A549 (cell line): ENCODE measurements around the gene GALR3.

ENCODE experiments used
- CEBPB ChIP-seq, 2 experiments: fragments of >200 bp in 1 of 2; sonication (Bioruptor Twin) in 1 of 2; formaldehyde crosslinking in 1 of 2; IDR thresholded peaks; 2 replicates each; pipeline ENCODE4 v1.6.1; 2012 to 2016
- CHD2 ChIP-seq: fragments of 150-350 bp; IDR thresholded peaks from 2 replicates; pipeline ENCODE4 v1.6.1; 2014; ENCODE audit warnings: low read length; ENCODE audit not compliant: partially characterized antibody
- JUN ChIP-seq, 2 experiments: fragments of >200 bp; sonication (Bioruptor Twin); formaldehyde crosslinking; IDR thresholded peaks; 2 replicates in 1 of 2; 3 replicates in 1 of 2; pipeline ENCODE4 v1.6.1; 2016 to 2017
- JUNB ChIP-seq: fragments of >200 bp; sonication (Bioruptor Twin); formaldehyde crosslinking; IDR thresholded peaks from 2 replicates; pipeline ENCODE4 v1.6.1; 2016
- NFE2L2 ChIP-seq: fragments of 150-350 bp; conservative IDR thresholded peaks from 2 replicates; pipeline ENCODE4 v1.6.1; 2014; ENCODE audit warnings: low read length
- NR3C1 ChIP-seq: fragments of >200 bp; sonication (Bioruptor Twin); formaldehyde crosslinking; IDR thresholded peaks from 3 replicates; pipeline ENCODE4 v1.6.1; 2017
- POLR2A ChIP-seq: IDR thresholded peaks from 2 replicates; pipeline ENCODE4 v1.6.1; 2012; ENCODE audit warnings: mild to moderate bottlenecking, low read length
- RCOR1 ChIP-seq: fragments of 150-350 bp; IDR thresholded peaks from 2 replicates; pipeline ENCODE4 v1.6.1; 2014; ENCODE audit warnings: antibody characterized with exemption, low read length, low read depth
- ZFP36 ChIP-seq: fragments of 450-650 bp; IDR thresholded peaks from 2 replicates; pipeline ENCODE4 v1.6.1; 2014; ENCODE audit warnings: borderline replicate concordance; ENCODE audit not compliant: partially characterized antibody
- TF ChIP-seq, protein P1 (sequence below): IDR thresholded peaks from 2 replicates; pipeline ENCODE4 v1.6.1; 2012
- TF ChIP-seq, protein P2 (sequence below): fragments of >200 bp; sonication (Bioruptor Twin); formaldehyde crosslinking; IDR thresholded peaks from 3 replicates; pipeline ENCODE4 v1.5.1; 2016
- TF ChIP-seq, protein P3 (sequence below): fragments of 450-650 bp; IDR thresholded peaks from 2 replicates; pipeline ENCODE4 v1.6.1; 2014; ENCODE audit warnings: antibody characterized with exemption
- TF ChIP-seq, protein P4 (sequence below): fragments of 200-600 bp; sonication (generic); IDR thresholded peaks from 2 replicates; pipeline ENCODE4 v1.6.1; 2016; ENCODE audit warnings: antibody characterized with exemption, mild to moderate bottlenecking, moderate library complexity
- TF ChIP-seq, protein P5 (sequence below): fragments of 150-350 bp; IDR thresholded peaks from 2 replicates; pipeline ENCODE4 v1.6.1; 2014; ENCODE audit warnings: low read depth, mild to moderate bottlenecking, low read length

DNA sequence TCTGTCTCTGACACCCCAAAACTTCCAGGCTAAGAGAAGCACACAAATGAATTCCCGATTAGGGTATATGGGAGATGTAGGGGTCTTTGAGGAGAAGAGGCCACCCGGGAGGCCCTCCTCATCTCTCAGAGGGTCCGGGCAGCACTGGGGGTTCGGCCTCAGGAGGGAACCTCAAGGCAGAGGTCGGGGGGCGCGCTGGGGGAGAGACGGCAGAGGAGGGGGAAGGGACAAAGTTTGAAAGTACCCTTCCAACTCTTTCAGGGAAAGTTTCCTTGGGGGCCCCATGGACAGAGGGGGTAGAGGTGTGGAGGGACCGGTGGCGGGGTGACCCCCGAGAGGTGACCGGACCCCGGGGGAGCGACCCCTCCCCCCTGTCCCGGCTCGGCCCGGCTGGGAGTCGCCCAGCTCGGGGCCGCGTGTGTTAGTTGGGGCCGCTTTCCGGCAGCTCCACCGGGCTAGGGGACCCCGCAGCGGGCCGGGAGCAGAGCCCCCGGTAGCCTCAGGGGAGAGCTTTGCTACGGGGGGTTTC is 18.8 kb upstream of the GALR3 start:
- TF ChIP-seq, protein P1, sequence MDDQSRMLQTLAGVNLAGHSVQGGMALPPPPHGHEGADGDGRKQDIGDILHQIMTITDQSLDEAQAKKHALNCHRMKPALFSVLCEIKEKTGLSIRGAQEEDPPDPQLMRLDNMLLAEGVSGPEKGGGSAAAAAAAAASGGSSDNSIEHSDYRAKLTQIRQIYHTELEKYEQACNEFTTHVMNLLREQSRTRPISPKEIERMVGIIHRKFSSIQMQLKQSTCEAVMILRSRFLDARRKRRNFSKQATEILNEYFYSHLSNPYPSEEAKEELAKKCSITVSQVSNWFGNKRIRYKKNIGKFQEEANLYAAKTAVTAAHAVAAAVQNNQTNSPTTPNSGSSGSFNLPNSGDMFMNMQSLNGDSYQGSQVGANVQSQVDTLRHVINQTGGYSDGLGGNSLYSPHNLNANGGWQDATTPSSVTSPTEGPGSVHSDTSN, result no peak
- TF ChIP-seq, protein P2, sequence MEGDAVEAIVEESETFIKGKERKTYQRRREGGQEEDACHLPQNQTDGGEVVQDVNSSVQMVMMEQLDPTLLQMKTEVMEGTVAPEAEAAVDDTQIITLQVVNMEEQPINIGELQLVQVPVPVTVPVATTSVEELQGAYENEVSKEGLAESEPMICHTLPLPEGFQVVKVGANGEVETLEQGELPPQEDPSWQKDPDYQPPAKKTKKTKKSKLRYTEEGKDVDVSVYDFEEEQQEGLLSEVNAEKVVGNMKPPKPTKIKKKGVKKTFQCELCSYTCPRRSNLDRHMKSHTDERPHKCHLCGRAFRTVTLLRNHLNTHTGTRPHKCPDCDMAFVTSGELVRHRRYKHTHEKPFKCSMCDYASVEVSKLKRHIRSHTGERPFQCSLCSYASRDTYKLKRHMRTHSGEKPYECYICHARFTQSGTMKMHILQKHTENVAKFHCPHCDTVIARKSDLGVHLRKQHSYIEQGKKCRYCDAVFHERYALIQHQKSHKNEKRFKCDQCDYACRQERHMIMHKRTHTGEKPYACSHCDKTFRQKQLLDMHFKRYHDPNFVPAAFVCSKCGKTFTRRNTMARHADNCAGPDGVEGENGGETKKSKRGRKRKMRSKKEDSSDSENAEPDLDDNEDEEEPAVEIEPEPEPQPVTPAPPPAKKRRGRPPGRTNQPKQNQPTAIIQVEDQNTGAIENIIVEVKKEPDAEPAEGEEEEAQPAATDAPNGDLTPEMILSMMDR, result no peak
- TF ChIP-seq, protein P3, sequence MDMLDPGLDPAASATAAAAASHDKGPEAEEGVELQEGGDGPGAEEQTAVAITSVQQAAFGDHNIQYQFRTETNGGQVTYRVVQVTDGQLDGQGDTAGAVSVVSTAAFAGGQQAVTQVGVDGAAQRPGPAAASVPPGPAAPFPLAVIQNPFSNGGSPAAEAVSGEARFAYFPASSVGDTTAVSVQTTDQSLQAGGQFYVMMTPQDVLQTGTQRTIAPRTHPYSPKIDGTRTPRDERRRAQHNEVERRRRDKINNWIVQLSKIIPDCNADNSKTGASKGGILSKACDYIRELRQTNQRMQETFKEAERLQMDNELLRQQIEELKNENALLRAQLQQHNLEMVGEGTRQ, result no peak
- TF ChIP-seq CEBPB (IDR thresholded peaks at IDR 0.05) (no peak), NR3C1 (no peak), POLR2A (no peak), NFE2L2 (no peak), ZFP36 (no peak), CHD2 (no peak), JUN (IDR thresholded peaks at IDR 0.05) (no peak), JUNB (no peak), RCOR1 (no peak)
- TF ChIP-seq, protein P4, sequence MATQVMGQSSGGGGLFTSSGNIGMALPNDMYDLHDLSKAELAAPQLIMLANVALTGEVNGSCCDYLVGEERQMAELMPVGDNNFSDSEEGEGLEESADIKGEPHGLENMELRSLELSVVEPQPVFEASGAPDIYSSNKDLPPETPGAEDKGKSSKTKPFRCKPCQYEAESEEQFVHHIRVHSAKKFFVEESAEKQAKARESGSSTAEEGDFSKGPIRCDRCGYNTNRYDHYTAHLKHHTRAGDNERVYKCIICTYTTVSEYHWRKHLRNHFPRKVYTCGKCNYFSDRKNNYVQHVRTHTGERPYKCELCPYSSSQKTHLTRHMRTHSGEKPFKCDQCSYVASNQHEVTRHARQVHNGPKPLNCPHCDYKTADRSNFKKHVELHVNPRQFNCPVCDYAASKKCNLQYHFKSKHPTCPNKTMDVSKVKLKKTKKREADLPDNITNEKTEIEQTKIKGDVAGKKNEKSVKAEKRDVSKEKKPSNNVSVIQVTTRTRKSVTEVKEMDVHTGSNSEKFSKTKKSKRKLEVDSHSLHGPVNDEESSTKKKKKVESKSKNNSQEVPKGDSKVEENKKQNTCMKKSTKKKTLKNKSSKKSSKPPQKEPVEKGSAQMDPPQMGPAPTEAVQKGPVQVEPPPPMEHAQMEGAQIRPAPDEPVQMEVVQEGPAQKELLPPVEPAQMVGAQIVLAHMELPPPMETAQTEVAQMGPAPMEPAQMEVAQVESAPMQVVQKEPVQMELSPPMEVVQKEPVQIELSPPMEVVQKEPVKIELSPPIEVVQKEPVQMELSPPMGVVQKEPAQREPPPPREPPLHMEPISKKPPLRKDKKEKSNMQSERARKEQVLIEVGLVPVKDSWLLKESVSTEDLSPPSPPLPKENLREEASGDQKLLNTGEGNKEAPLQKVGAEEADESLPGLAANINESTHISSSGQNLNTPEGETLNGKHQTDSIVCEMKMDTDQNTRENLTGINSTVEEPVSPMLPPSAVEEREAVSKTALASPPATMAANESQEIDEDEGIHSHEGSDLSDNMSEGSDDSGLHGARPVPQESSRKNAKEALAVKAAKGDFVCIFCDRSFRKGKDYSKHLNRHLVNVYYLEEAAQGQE, result no peak
- TF ChIP-seq, protein P5, sequence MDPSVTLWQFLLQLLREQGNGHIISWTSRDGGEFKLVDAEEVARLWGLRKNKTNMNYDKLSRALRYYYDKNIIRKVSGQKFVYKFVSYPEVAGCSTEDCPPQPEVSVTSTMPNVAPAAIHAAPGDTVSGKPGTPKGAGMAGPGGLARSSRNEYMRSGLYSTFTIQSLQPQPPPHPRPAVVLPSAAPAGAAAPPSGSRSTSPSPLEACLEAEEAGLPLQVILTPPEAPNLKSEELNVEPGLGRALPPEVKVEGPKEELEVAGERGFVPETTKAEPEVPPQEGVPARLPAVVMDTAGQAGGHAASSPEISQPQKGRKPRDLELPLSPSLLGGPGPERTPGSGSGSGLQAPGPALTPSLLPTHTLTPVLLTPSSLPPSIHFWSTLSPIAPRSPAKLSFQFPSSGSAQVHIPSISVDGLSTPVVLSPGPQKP, result no peak
